MV-4-11 (cell line): Measurements from ENCODE around the gene SALL4.
"Not testable (repeated sequence)": the region's sequence is repeated elsewhere in the genome, so short reads cannot be mapped to it uniquely, and the experiment has no call there.

Experiments used
- DNase-seq: peaks from one replicate; lab custom pipeline; 2025; lab: John Stamatoyannopoulos, UW

Gene SALL4

DNA sequence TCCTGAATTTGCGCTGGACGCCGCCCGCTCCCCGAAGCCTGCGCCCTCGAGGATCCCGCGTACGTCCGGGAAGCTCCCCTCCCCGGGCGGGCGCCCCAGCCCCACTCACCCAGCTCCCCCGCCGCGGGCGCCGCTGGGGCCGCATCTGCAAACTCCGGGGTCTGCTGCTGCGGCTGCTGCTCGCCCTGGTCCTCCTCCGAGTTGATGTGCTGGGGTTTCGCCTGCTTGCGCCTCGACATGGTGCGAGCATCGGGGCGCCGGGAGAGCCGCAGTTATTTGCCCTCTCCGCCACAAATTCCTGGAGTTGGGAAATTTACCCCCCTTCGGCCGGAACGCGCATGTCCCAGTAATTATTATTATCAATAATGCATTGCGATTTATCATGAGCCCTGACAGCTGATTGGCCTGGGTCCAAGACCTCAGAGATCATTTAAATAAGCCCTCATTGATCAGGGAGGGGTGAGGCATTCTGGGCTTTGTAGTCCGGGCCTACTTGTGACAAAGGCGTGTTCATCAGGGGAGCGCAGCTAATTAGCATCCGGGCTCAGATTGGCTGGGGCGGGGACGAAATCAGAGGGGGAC, at the start of gene SALL4:
TSS of gene SALL4 (minus strand) at position 352 of the 582 bp plus-strand sequence. CDS start at position 239, 113 bp downstream.
- DNase-seq = no peak

DNA sequence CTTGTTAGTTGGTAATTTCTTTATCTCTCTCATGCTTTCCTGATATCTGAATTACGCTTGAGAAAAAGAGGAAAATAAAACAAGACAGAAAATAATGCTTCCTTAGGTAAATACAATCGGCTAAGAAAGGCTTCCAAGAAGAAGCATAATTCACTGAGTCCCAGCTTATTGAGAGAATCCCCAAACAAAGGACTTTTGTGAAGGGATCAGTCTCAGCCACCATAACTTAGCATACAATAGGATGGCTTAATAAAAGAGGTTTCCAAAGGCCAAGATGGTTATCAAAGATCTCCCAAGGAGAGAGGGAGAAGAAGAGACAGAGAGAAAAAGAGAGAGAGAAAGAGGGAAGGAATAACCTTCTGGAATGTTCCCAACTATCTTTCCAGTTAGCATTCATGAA, 46.0 kb upstream of the SALL4 start:
- no peak for DNase-seq

- no peak for DNase-seq
Measured at GRCh38 chr20:51840865-51841264, 38.5 kb upstream of the SALL4 start.

DNA sequence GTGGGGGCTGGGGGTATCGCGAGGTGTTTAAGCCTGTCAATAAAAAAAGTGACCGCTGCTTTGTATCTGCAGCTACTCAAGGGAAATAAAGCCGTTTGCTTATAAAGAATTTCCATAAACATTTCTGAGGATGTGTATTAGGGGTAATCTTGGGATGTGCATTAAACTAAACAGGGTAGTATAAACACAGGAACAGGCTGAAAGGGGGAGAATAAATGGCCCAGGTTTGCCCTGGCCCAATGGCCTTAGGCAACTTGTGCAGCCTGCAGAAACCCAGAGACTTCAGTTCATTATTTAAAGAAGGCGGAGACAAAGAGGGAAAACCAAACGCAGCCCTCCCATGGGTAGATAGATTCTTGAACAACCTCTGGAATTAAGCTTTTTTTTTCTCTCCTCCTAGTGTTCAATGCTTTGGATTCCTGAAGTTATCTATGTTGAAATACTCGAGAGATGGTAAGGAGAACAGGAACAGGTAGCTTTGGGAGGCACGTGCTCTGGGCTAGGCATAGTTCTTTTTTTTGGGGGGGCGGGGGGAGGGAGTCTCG, 35.6 kb upstream of the SALL4 start:
- DNase-seq = no peak

- DNase-seq = no peak
Measured at GRCh38 chr20:51837436-51837835, 35.1 kb upstream of the SALL4 start.

GRCh38 chr20:51833326-51833725, 31.0 kb upstream of the SALL4 start:
- DNase-seq = no peak

DNA sequence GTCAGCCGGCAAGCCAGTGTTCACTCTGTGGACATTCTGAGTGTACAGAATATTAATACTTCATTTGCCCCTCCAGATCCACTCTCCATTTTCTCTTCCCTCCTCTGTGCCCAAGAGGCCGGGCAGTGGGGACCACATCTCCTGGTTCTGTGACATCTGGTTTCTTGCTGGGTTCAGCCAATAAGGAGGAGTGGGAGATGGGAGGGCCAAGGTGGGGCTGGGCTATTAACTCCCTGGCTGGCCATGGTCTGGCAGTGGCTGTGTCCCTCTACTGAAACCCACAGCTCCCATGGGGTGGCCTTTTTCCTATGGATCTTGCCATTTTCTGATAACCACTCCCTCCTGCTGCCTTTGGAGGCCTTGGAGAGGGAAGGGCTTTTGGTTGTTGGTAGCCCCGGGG, 30.0 kb upstream of the SALL4 start:
- no peak for DNase-seq

DNA sequence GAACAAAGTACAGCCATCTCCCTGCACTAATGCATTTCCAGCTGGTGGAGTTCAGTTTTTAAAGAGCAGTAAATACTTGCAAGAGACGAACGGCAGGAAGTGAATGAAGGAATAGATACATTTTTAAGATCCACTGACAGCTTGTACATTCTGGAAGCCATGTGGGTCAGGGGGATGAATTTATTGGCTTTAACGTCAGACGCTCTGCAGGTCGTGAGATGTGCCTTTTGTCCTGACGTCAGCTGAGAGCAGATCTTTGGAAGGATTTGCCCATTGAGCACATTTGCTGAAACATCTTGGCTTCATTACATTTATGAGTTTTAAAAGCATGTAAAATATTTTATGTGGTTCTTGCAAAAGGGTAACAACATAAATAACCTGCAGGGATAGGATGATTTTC, 29.5 kb upstream of the SALL4 start:
- no peak for DNase-seq

GRCh38 chr20:51830538-51830937, 28.2 kb upstream of the SALL4 start:
- DNase-seq = no peak

- DNase-seq = peak; percentile 44
Measured at GRCh38 chr20:51828762-51829161, 26.4 kb upstream of the SALL4 start.

DNA sequence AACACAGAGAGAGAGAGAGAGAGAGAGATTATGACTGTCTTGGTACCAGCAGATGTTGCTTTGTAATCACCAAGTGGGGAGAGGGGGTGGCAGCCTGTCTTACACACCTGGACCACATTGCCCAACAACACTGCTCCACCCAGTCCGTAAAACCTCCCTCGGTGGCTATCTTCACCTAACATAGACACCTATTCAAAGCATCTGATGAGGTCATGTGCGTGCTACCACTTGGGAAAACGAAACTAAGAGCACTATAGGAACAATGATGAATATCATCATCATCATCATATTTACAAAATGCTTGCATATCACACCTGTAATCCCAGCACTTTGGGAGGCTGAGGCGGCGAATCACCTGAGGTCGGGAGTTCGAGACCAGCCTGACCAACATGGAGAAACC, 24.1 kb upstream of the SALL4 start:
- no peak for DNase-seq

GRCh38 chr20:51818479-51819008, 16.2 kb upstream of the SALL4 start:
- DNase-seq = no peak

DNA sequence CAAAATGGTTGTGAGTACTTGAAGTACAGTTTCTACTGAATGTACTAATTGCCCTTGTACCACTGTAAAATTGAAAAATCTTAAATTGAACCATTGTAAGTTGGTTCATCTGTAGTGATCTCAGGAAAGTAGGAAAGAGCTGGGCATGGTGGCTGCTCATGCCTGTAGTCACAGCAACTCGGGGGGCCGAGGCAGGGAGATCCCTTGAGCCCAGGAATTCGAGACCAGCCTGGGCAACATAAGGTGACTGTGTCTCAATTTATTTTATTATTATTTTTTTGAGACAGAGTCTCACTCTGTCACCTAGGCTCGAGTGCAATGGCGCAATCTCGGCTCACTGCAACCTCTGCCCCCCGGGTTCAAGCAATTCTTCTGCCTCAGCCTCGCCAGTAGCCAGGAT, 14.5 kb upstream of the SALL4 start:
- not testable (repeated sequence) for DNase-seq

DNA sequence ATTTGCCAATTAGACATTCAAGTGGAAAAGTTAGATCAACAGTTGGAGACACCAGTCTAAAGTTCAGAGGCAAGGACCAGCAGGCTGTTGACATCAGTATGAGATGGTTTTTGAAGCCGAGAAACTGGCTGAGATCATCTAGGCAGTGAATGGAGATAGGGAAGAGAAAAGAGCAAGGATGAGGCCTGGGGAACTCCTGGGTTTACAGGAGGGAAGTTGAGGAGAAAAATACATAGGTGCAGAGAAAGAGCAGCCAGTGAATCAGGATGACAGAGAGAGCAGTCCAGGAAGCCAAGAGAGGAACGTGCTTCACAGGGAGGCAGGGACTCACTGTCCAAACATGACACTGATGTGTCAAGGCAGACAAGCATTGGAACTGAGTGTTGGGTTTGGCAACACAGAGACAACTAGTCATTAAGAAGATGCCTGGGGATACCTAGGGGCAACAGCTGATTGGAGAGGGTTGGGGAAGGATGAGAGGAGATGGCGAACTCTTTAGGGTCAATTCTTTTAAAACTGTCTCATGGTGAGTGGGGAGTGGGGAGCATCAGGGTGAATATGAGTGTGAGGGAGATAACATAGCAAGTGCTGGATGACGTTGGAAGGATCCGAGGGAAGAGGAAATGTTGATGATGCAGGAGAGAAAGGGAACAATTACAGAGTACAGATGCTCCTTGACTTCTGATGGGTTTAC, 13.2 kb upstream of the SALL4 start:
- DNase-seq = no peak

- no peak for DNase-seq
Measured at GRCh38 chr20:51812861-51813260, 10.5 kb upstream of the SALL4 start.

GRCh38 chr20:51811514-51812128, 9.3 kb upstream of the SALL4 start:
- no peak for DNase-seq

- DNase-seq = no peak
Measured at GRCh38 chr20:51811042-51811355, 8.7 kb upstream of the SALL4 start.

GRCh38 chr20:51810155-51811041, 8.1 kb upstream of the SALL4 start:
- DNase-seq = no peak

DNA sequence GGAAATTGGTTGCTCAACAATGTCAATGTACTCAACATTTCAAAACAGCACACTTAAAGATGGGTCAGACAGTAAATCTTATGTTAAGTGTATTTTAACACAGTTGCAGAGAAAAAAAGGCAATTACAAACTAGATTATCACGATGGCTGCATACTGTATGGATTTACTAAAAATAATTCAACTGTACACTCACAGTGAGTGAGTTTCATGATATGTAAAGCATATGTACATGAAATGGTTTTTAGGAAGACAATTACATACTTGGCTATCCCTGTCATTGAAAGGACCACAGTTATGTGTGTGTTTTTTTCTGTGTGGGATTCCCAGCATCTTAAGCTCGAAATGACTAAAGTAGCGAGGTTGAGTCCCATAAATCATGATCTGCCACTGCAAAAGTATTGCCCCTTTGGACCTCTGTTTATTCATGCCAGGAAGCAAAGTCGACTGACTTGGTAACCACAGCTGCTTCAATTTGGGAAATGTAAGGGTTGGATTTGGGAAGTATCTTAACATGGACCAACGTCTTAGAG, 5.5 kb upstream of the SALL4 start:
- DNase-seq = no peak

DNA sequence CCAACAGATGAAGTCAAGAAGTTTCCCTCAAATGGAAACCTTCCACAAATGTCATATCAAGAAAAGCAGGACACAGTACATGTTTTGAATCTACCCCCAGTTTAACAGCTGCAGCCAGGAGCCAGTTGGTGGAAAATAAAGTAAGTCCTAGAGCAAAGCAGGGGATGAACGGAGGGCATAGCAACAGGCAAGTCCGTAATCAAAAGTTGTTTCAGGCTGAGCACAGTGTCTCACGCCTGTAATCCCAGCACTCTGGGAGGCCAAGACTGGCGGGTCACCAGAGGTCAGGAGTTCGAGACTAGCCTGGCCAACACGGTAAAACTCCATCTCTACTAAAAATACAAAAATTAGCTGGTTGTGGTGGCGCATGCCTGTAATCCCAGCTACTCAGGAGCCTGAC, 2.4 kb upstream of the SALL4 start:
- DNase-seq = no peak

DNA sequence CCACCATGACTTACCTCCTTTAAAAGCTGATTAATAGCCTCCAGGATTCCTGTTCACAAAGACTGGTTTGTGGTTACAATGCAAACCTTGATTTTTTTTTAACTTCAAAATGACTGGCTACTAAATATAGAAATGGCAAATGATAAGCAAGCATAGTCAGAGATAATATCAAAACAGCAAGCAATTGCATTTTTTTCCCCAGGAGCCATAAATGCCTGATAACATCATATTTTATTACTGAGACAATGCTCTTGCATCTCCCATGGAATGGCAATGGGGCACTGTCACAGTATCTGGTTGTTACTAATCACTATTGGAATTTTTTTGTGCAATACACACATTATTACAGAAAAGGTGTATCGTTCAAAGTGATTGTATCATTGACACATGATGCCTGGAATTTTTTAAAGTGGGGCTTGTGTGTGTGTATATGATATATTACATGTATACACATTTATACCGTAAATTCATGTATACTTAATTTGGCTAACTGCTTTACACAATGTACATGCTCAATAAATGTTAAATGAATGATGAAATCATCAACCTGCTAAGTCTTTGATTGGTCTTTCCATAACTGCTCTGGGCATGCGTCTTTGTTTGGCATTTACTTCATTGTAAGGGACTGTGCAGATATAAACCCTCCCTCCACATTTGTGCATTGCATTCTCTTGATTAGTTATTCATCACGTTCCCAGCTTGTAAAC, 980 bp upstream of the SALL4 start:
- DNase-seq = no peak

DNA sequence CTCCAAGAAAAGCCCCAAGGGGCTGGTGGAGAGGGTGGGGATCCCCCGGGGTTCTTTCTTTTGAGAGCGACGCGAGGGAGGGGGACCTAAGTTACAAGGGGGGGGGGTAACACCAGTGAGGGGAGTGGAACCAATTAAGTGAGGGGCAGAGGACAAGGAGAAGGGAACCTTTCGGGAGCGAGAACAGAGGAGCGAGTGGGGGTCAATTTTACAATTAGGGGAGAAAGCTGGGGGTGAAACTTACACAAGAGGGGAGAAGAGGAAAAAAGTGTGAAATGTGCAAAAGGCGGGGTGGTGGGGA, 548 bp downstream of the SALL4 start:
- no peak for DNase-seq
